DOHH2 (cell line): ENCODE data around the gene FAM210A.

Experiments used
- CTCF ChIP-seq: fragments of 200-600 bp; sonication (generic); IDR thresholded peaks from one replicate; pipeline ENCODE4 v1.5.1; 2014; ENCODE audit warnings: antibody characterized with exemption, mild to moderate bottlenecking, low read depth, low read length; ENCODE audit not compliant: poor library complexity, severe bottlenecking
- EZH2phosphoT487 ChIP-seq: fragments of 200-600 bp; sonication (generic); IDR thresholded peaks from 2 replicates; pipeline ENCODE4 v1.6.1; 2017; ENCODE audit warnings: borderline replicate concordance, mild to moderate bottlenecking, antibody characterized with exemption, low read length, moderate library complexity, mixed read lengths

GRCh38 chr18:13621446-13621849 lies 104.9 kb downstream of the FAM210A start:
- TF ChIP-seq CTCF: no peak
- no peak for TF ChIP-seq EZH2phosphoT487
